Activated gamma-delta T cell treated with Interleukin-2 at 50 U/mL for 16 hours (primary cell): ENCODE measurements around the gene GNB1L.

Experiments used
- DNase-seq: peaks from one replicate; pipeline ENCODE4 v3.0.0-alpha.2; 2020

Gene GNB1L

GRCh38 chr22:19772673-19773469 lies 81.8 kb downstream of the GNB1L start:
- DNase-seq = no peak

- no peak for DNase-seq
Measured at GRCh38 chr22:19772422-19772672, 82.3 kb downstream of the GNB1L start.

GRCh38 chr22:19770349-19771220 lies 84.1 kb downstream of the GNB1L start:
- DNase-seq = no peak

- no peak for DNase-seq
Measured at GRCh38 chr22:19769393-19769715, 85.3 kb downstream of the GNB1L start.

GRCh38 chr22:19767427-19768341 lies 87.0 kb downstream of the GNB1L start:
- DNase-seq = no peak

- peak; percentile 30 for DNase-seq
Measured at GRCh38 chr22:19766511-19767426, 87.9 kb downstream of the GNB1L start.

GRCh38 chr22:19766240-19766510 lies 88.5 kb downstream of the GNB1L start:
- DNase-seq = no peak

- DNase-seq = no peak
Measured at GRCh38 chr22:19765477-19766239, 89.0 kb downstream of the GNB1L start.

- no peak for DNase-seq
Measured at GRCh38 chr22:19764636-19765476, 89.8 kb downstream of the GNB1L start.

- DNase-seq = no peak
Measured at GRCh38 chr22:19764299-19764593, 90.4 kb downstream of the GNB1L start.

GRCh38 chr22:19763458-19764298 lies 91.0 kb downstream of the GNB1L start:
- no peak for DNase-seq

- DNase-seq = no peak
Measured at GRCh38 chr22:19762568-19763457, 91.9 kb downstream of the GNB1L start.

- no peak for DNase-seq
Measured at GRCh38 chr22:19761725-19762567, 92.7 kb downstream of the GNB1L start.

GRCh38 chr22:19760951-19761724 lies 93.5 kb downstream of the GNB1L start:
- DNase-seq = no peak

GRCh38 chr22:19760058-19760950 lies 94.4 kb downstream of the GNB1L start, which contains the start of gene TBX1:
Gene TBX1, plus strand, starts transcription at chr22:19760778. Its CDS starts 66 bp downstream, at chr22:19760844.
- no peak for DNase-seq
